Neural progenitor cell (in vitro differentiated cells): Measurements from ENCODE around the gene PIP5KL1. TPM values are rescaled to one million over a fixed set of nuclear protein-coding genes. Genes with fewer than 3 reads are reported as not detected.
A peak's percentile ranks its signal among the peaks of the same experiment; 100 is the strongest.

Experiments
- DNase-seq: peaks from one replicate; pipeline ENCODE4 v3.0.0-alpha.2; 2016; ENCODE audit warnings: low spot score
- H2AFZ ChIP-seq: fragments of 200-600 bp; sonication (generic); replicated peaks from 2 replicates; pipeline ENCODE4 v1.6.1; 2016; ENCODE audit warnings: antibody characterized with exemption
- H3F3A ChIP-seq: fragments of 200-600 bp; sonication (generic); 2 replicates; pipeline ENCODE4 v1.6.1; 2016; ENCODE audit warnings: antibody characterized with exemption, low read depth
- H3K27ac ChIP-seq: fragments of 200-600 bp; sonication (generic); 2 replicates; pipeline ENCODE4 v1.5.1; 2016; ENCODE audit warnings: mild to moderate bottlenecking
- H3K27me3 ChIP-seq: fragments of 200-600 bp; sonication (generic); 2 replicates; pipeline ENCODE4 v1.6.1; 2016; ENCODE audit warnings: mild to moderate bottlenecking, moderate library complexity
- H3K36me3 ChIP-seq: fragments of 200-600 bp; sonication (generic); 2 replicates; pipeline ENCODE4 v1.5.1; 2016
- H3K4me1 ChIP-seq: fragments of 200-600 bp; sonication (generic); 2 replicates; pipeline ENCODE4 v1.6.1; 2016; ENCODE audit warnings: mixed run types
- H3K4me2 ChIP-seq: fragments of 200-600 bp; sonication (generic); 2 replicates; pipeline ENCODE4 v1.6.1; 2016
- H3K4me3 ChIP-seq: fragments of 200-600 bp; sonication (generic); 2 replicates; pipeline ENCODE4 v1.5.1; 2016
- H3K79me2 ChIP-seq: fragments of 200-600 bp; sonication (generic); 2 replicates; pipeline ENCODE4 v1.6.1; 2016; ENCODE audit warnings: low read depth
- H3K9ac ChIP-seq: fragments of 200-600 bp; sonication (generic); 2 replicates; pipeline ENCODE4 v1.6.1; 2016
- H3K9me3 ChIP-seq: fragments of 200-600 bp; sonication (generic); 2 replicates; pipeline ENCODE4 v1.5.1; 2016; ENCODE audit warnings: low read depth
- H4K20me1 ChIP-seq: fragments of 200-600 bp; sonication (generic); 2 replicates; pipeline ENCODE4 v1.6.1; 2016; ENCODE audit warnings: low read depth
- H3K27ac Mint-ChIP-seq: 3 replicates; pipeline ENCODE4 v1.8.0; 2021; ENCODE audit warnings: mixed read lengths
- H3K27me3 Mint-ChIP-seq: 2 replicates; pipeline ENCODE4 v1.8.0; 2022; ENCODE audit warnings: low read depth, mild to moderate bottlenecking, inconsistent platforms, moderate library complexity, mixed read lengths; ENCODE audit not compliant: insufficient read depth
- H3K36me3 Mint-ChIP-seq: 3 replicates; pipeline ENCODE4 v1.8.0; 2021; ENCODE audit warnings: mixed read lengths
- H3K4me1 Mint-ChIP-seq: 3 replicates; pipeline ENCODE4 v1.8.0; 2021; ENCODE audit warnings: mixed read lengths
- H3K4me3 Mint-ChIP-seq: 3 replicates; pipeline ENCODE4 v1.8.0; 2021; ENCODE audit warnings: mild to moderate bottlenecking, moderate library complexity, mixed read lengths
- H3K9me3 Mint-ChIP-seq: 3 replicates; pipeline ENCODE4 v1.8.0; 2020; ENCODE audit warnings: mixed read lengths
- EZH2 ChIP-seq: fragments of 200-600 bp; sonication (generic); IDR thresholded peaks from 2 replicates; pipeline ENCODE4 v1.6.1; 2017; ENCODE audit warnings: antibody characterized with exemption, mild to moderate bottlenecking, moderate library complexity
- EZH2phosphoT487 ChIP-seq: fragments of 200-600 bp; sonication (generic); IDR thresholded peaks from 2 replicates; pipeline ENCODE4 v1.6.1; 2017; ENCODE audit warnings: antibody characterized with exemption
- total RNA-seq: library from RNA; depleted of rRNA; stranded (reverse); fragments of >200 nt; gene quantifications from 2 replicates; pipeline ENCODE4 v1.2.3, GENCODE V29; 2015; ENCODE audit warnings: low replicate concordance
- TF ChIP-seq, protein P1 (sequence below): fragments of 200-600 bp; sonication (generic); IDR thresholded peaks from 2 replicates; pipeline ENCODE4 v1.5.1; 2017; ENCODE audit warnings: antibody characterized with exemption, mild to moderate bottlenecking

PIP5KL1 gene
- total RNA-seq, 1 donor from 2014 or later = 1.4 TPM

DNA sequence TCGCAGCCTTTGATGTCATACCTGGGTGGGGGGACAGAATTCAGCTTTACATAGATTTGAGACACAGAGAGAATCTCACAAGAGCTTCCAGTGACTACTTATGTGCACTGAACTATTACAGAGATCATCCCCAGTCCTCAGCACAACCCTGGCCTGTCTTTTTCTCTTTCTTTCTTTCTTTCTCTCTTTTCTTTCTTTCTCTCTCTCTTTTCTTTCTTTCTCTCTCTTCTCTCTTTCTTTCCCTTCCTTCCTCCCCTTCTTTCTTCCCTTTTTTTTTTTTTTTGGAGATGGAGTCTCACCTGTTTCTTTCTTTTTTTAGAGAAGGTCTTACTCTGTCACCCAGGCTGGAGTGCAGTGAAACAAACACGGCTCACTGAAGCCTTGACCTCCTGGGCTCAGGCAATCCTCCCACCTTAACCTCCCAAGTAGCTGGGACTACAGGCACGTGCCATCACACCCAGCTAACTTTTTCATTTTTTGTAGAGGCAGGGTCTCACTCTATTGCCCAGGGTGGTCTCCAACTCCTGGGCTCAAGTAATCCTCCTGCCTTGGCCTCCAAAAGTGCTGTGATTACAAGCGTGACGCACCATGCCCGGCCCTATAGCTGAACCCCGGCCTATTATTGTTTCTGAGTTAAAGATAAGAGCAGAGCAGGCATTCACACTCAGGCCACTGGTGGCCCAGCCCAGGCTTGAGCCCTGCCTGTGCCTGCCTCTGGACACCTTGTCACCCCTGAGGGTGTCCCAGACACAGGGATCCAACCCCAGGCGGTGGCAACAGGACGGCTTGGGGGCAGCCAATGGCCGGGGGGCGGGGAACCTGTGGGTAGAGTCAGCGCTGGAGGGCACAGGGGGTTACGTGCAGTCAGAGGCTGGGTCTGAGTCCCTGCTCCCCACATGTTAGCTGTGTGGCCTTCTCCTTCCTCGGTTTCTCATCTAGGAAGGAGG lies 4.3 kb downstream of the PIP5KL1 start:
- no peak overlapping the region for H3K27ac ChIP-seq
- H3F3A ChIP-seq = peaks cover 50% of the 10 kb centered on the region
- H3K27ac Mint-ChIP-seq = no peak overlapping the region
- peaks cover 51% of the 10 kb centered on the region for H3K27me3 Mint-ChIP-seq
- no peaks in the 10 kb centered on the region for H3K36me3 ChIP-seq
- peaks cover 21% of the 10 kb centered on the region for H3K4me1 ChIP-seq
- H3K9ac ChIP-seq = no peak overlapping the region
- peak overlapping the region; percentile 96 for H3K4me2 ChIP-seq
- TF ChIP-seq EZH2phosphoT487 = no peak
- TF ChIP-seq, protein P1, sequence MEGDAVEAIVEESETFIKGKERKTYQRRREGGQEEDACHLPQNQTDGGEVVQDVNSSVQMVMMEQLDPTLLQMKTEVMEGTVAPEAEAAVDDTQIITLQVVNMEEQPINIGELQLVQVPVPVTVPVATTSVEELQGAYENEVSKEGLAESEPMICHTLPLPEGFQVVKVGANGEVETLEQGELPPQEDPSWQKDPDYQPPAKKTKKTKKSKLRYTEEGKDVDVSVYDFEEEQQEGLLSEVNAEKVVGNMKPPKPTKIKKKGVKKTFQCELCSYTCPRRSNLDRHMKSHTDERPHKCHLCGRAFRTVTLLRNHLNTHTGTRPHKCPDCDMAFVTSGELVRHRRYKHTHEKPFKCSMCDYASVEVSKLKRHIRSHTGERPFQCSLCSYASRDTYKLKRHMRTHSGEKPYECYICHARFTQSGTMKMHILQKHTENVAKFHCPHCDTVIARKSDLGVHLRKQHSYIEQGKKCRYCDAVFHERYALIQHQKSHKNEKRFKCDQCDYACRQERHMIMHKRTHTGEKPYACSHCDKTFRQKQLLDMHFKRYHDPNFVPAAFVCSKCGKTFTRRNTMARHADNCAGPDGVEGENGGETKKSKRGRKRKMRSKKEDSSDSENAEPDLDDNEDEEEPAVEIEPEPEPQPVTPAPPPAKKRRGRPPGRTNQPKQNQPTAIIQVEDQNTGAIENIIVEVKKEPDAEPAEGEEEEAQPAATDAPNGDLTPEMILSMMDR = no peak
- TF ChIP-seq EZH2 = no peak
- no peaks in the 10 kb centered on the region for H3K79me2 ChIP-seq
- no peaks in the 10 kb centered on the region for H3K36me3 Mint-ChIP-seq
- peaks cover 2% of the 10 kb centered on the region for H3K9me3 Mint-ChIP-seq
- peak overlapping the region; percentile 72 for H3K4me3 Mint-ChIP-seq
- H2AFZ ChIP-seq = no peak overlapping the region
- H3K9me3 ChIP-seq = no peaks in the 10 kb centered on the region
- DNase-seq = no peak
- H3K4me3 ChIP-seq = peak overlapping the region; percentile 63
- peaks cover 14% of the 10 kb centered on the region for H3K4me1 Mint-ChIP-seq
- H4K20me1 ChIP-seq = peaks cover 30% of the 10 kb centered on the region
- H3K27me3 ChIP-seq = peaks cover 56% of the 10 kb centered on the region

DNA sequence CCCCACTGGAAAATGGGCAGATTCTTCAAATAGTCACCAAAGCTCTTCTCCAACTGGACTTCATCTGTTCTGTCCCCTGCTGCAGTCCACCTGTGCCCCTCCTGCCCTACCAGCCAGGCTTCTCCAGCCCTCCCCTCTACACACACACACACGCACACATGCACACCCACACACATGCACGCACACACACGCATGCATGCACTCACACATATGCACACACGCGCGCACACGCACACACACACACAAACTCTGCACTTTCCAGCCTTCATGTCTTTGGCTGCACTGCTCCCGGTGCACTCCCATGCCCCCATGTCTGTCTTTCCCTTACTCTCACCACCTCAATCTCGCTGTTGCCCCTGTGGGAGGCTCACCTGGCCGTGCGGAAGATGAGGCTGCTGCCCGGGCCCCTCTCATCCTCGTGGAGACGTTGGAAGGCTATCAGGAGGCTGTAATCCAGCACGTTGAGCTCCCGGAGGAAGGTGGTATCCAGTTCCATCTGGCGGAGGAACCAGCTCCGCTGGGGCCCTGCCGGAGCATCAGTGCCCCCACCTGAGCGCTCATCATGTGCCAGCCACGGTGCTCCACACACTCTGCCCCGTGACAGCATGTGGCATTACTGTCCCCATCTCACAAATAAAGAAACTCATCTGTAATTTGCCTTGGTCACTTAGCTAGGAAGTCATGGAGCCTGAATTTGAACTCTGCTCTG lies 5.7 kb downstream of the PIP5KL1 start:
- Mint-ChIP-seq H3K9me3 (peaks cover 2% of the 10 kb centered on the region), H3K27me3 (peaks cover 47% of the 10 kb centered on the region), H3K36me3 (no peaks in the 10 kb centered on the region), H3K4me1 (peaks cover 7% of the 10 kb centered on the region), H3K27ac (no peak overlapping the region), H3K4me3 (peak overlapping the region; percentile 3)
- peaks cover 39% of the 10 kb centered on the region for H3F3A ChIP-seq
- no peak overlapping the region for H3K9ac ChIP-seq
- TF ChIP-seq EZH2 = no peak
- TF ChIP-seq, protein P1 = no peak
- no peak for TF ChIP-seq EZH2phosphoT487
- H4K20me1 ChIP-seq = peaks cover 27% of the 10 kb centered on the region
- H3K4me2 ChIP-seq = no peak overlapping the region
- H3K79me2 ChIP-seq = no peaks in the 10 kb centered on the region
- no peaks in the 10 kb centered on the region for H3K9me3 ChIP-seq
- H3K4me1 ChIP-seq = peaks cover 16% of the 10 kb centered on the region
- H2AFZ ChIP-seq = no peak overlapping the region
- no peaks in the 10 kb centered on the region for H3K36me3 ChIP-seq
- no peak overlapping the region for H3K27ac ChIP-seq
- no peak overlapping the region for H3K4me3 ChIP-seq
- H3K27me3 ChIP-seq = peaks cover 57% of the 10 kb centered on the region
- DNase-seq = no peak

DNA sequence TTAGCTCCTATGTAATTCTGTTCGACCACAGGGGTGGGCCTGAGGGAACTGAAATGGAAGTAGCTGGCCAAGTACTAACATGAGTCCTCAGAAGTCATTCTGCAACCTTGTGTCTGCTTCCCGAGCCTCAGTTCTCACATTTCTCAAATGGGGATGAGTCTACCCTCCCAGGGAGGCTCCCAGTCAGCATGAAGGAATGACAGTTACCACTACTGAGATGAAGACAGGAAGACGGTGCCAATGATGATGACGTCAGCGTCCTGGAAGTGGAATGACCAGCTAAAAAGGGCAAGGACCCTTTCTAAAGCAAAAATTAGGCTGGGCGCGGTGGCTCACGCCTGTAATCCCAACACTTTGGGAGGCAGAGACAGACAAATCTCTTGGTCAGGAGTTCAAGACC lies 6.8 kb downstream of the PIP5KL1 start:
- H2AFZ ChIP-seq = no peak overlapping the region
- H3F3A ChIP-seq = peaks cover 31% of the 10 kb centered on the region
- Mint-ChIP-seq H3K36me3 (no peaks in the 10 kb centered on the region), H3K27ac (no peak overlapping the region), H3K27me3 (peaks cover 38% of the 10 kb centered on the region), H3K4me1 (peaks cover 8% of the 10 kb centered on the region), H3K4me3 (no peak overlapping the region), H3K9me3 (no peaks in the 10 kb centered on the region)
- H3K4me2 ChIP-seq = no peak overlapping the region
- DNase-seq = no peak
- H3K36me3 ChIP-seq = no peaks in the 10 kb centered on the region
- no peak overlapping the region for H3K27ac ChIP-seq
- H3K27me3 ChIP-seq = peaks cover 46% of the 10 kb centered on the region
- H3K79me2 ChIP-seq = no peaks in the 10 kb centered on the region
- no peak overlapping the region for H3K4me3 ChIP-seq
- peaks cover 17% of the 10 kb centered on the region for H4K20me1 ChIP-seq
- no peak for TF ChIP-seq EZH2phosphoT487
- TF ChIP-seq, protein P1 = no peak
- TF ChIP-seq EZH2 = no peak
- H3K4me1 ChIP-seq = peaks cover 15% of the 10 kb centered on the region
- H3K9me3 ChIP-seq = no peaks in the 10 kb centered on the region
- no peak overlapping the region for H3K9ac ChIP-seq
